DMS53 (cell line): Measurements from ENCODE around the gene PHLDA2.
A peak's percentile ranks its signal among the peaks of the same experiment; 100 is the strongest.

Experiments
- DNase-seq: peaks from one replicate; lab custom pipeline; 2025; lab: John Stamatoyannopoulos, UW

Gene PHLDA2

DNA sequence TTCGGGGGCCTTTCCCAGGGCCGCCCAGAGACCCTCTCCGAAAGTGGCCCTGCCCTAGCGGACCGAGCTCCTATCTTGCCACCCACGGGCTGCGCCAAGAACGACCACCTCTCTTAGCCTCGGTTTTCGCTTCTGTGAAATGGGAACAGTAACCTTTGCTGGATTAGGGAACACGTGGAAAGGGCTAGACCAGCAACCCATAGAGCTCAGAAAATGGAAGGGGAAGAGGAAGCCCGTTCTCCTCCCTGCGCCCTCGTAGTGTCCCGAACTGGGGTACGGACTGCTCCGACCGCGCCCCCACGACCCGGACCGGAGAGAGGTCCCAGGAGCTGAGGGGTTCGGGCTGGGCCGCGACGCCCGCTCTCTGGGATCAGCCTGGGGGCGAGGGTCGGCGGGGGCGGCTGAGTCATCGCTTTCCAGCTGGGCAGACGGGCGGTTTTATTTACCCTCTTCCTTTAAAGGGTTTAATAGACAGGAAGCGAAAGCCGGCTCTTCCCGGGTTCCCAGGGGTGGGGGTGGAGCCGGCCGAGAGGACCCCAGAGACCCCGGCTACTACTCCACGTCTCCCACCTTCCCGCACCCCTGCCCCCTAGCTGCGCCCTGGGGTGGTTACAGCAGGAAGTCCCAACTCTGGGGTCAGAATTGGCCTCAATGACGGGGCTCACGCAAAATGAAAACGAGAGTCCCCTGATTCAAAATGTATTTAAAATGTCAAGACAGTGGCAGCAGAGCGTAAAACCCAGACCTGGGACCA, 907 bp upstream of the PHLDA2 start:
- peak; percentile 91 for DNase-seq

DNA sequence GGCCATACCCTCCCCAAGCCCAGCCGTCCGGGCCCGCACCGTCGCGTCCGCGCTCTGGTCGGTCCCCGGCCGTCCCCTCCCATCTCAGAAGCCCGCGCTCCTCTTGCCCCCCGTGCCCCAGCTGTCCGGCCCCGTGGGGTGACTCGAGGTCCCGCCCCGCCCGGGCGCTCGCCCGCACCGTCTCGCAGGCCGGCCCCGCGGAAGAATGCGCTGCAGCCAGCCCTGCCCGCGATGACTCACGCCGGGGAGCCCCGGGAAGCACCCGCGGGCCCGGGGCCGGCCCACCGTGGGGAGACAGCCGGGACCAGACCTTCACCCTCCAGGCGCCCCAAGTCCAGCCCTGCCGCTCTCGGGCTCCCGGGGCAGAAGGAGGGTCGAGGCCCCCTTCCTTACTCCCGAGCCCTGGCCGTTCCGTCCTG, 320 bp upstream of the PHLDA2 start:
- DNase-seq, result peak; percentile 90

DNA sequence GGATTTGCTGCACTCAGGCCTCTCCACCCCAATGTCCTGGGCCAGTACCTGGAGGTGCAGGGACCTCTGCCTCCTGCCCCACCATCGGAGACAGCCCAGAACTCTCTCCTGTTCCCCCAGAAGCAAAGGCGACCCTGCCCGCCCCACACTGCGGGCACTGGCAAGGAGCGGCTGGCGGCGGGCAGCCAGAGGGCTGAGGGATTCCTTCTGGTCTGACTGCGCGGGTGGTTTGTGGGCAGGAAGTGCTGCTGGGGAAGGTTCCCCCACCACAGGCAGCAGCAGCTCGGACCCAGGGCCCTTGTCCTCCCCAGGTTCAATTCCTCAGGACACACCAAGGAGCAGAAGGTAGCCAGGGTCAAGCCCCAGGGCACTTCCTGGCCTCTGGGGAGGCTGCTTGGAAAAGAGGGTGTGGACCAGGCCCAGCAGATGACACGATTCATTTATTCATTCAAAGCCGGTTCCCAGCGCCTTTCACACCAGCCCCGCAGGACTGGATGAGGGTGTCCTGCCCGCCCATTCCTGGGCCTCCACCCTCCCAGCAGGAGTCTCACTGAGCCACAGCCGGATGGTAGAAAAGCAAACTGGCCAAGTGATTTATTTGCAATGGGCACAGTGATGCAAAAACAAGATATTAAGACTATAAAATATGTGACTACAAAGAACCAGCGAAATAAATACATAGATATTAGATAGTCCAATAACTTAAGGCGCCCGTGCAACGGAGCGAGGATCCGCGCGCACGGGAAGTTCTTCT, 1.2 kb downstream of the PHLDA2 start:
- DNase-seq, result peak; percentile 68

DNA sequence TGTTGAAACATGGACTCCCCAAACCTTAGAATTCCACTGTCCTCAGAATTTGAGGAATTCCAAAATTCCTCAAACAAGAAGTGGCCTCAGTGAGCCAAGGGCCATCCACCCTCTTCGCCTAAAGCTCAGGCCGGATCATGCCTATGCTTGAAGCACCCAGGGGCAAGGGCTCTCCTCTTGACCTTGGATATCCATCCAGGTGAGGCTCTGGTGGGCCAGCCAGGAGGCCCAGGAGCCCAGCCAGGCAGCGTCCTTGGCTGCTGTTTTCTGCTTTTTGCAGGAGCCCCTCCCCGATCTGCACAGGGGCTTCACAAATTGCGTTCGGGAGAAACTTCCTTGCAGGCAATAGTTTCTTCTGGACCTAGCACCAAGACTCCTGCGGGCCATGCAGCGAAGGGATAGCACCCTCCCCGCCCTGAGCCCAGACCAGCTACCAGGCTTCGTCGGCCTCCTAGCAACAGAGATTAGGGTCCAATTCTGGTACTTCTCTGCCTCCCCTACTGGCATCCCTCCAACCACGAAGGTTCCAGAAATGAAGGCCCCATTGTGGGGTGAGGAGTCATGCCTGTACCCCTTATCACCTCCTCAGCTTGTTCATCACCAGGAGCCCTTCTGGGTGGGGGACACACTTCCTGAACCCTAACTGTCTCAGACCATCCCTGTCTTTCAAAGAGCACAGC, 2.0 kb downstream of the PHLDA2 start:
- no peak for DNase-seq

DNA sequence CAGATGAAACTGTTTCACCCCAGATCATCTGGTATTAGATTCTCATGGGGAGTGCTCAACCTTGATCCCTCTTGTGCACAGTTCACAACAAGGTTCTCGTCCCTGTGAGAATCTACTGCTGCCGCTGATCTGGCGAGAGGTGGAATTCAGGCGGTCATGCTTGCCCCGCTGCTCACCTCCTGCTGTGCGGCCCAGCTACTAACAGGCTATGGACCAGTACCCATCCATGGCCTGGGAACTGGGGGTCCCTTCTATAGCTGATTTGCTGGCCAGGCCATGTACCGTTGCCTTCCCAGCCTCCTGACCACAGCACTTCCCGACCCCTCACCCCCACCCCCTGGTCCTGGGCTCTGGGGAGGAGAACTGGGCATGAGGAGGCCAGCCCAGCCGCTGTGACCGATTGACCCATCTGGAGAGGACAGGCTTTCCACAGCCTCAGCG, 2.6 kb downstream of the PHLDA2 start:
- DNase-seq, result peak; percentile 44

DNA sequence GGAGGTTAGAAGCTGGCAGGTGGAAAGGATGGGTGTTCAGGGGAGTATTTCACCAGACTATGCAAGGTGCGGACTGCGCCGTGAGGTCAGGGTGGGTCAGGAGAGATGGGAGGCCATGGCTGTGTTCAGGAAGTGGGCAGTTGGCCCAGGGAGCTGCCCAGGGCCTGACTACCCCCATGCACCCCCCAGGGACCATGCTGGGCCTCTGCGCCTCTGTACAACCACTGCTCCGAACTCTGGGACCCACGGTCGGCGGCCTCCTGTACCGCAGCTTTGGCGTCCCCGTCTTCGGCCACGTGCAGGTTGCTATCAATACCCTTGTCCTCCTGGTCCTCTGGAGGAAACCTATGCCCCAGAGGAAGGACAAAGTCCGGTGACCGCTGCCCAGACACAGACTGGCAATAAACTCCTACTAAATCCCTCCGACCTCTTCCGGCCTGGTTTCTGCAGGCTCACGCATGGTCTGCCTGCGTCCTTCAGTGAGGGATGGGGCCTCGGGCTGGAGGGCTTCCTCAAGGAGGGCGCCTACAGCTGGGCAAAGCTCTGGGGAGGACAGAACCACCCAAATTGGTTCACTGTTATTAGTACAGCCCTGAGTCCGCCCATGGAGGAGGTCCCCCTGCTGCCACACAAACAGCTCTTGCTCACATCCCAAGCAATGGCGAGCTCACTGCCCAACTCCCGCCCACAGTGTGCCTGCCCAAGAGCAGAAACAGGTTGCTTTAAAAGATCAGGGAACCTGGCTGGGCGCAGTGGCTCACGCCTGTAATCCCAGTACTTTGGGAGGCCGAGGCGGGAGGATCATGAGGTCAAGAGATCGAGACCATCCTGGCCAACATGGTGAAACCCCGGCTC, 4.2 kb downstream of the PHLDA2 start:
- DNase-seq, result no peak

DNA sequence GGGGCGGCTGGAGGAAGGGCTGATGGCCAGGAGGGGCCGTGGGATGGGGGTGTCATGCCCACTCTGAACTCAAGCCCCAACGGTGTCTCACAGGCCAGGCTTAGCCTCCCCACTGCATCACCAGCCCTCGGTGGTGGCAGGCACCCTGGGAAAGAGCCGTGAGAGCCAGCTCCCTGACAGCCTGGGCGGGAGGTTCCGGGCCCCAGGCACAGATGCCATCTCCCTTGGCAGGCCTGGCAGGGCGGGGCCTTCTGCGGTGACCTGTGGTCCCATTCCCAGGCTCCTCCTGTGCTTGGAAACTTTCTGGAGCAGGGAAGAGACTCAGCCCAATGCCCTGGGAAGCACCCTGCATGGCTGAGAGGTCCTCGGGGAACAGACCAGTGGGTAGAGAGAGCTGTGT, 4.8 kb downstream of the PHLDA2 start:
- DNase-seq, result no peak

DNA sequence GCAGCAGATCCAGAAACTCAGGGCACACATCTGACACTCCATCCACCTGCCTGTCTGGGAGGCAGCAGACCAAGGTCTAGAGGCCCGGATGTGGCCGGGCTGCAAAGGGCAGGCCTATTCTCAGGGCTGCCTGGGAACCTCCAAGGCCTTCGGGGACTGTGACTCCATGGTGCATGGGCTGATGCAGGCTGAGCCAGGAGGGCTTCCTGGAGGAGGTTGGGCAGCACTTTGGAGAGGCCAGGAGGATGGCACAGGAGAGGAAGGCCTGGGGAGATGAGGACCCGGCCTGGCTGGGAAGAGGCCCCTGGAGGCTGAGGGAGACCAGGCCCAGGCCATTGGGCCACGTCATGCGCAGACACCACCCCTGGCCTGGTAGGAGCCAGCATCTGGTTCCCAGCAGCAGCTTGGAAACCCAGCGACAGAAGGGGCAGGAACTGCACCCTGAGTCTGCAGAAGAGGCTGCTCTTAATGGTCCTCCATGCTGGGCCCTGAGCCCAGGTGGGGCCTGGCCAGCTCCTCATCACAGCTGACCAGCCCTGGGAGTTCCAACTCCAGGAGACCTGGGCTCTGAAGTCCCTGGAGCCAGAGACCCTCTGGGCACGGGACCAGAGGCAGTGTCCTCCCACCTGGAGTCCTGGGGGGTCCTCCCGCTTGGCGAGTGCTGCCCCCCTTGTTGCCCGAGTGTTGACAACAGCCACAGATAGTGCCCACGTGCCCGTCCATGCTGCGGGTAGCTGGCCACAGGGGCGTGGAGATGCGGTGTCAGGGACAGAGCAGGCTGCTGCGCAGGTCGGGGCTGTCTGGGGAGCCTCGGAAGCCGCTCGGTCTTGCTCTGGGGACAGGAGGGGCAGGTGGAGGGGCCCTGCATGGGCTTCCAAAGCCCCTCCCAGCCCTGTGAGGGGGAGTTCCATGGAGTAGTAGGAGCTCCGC, 5.5 kb downstream of the PHLDA2 start:
- DNase-seq, result peak; percentile 70

DNA sequence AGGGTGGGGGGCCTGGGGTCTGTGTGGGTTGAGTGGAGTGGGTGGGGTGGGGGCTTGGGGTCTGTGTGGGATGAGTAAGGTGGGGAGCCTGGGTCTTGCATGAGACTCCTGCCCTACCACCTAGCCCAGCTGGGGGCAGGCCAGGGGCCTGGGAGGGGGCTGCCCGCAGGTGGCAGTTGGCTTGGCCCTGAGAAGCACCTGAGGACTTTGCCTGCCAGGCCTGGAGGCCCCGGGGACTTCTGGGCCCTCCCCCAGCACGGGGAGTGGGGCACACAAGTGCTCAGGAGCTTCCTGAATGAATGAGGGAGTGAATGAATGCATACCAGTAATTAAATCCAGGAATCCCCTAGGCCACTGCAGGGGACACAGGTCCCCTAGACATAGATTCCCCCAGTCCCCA, 6.6 kb downstream of the PHLDA2 start:
- DNase-seq, result peak; percentile 47

DNA sequence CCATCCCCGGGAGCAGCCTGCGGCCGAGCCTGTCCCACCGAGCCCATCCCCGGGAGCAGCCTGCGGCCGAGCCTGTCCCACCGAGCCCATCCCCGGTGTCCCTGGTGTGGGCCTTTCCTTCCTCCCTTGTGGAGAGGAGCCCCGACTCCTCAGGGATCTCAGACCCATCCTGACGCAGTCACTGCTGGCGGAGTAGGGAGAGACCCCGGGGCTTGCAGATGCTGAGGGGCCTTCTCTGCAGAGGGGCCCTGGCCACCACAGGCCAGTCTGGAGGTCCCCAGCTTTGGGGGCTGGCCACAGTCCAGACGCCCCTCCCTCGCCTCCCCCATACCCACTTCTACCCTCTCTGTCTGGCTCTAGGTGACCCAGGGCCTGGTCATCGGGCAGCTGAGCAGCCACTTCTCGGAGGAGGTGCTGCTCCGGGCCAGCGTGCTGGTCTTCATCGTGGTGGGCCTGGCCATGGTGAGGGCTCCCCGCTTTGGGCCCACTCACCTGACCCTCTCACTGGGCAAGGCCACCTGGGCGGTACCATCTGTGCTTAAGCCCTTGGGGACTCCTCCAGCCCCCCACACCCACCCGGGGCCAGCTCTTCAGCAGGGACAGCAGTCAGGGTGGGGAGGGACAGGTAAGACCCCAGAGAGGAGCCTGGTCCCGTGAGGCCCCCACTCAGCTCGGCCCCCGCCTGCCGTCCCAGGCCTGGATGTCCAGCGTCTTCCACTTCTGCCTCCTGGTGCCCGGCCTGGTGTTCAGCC, 7.3 kb downstream of the PHLDA2 start:
- DNase-seq, result no peak

DNA sequence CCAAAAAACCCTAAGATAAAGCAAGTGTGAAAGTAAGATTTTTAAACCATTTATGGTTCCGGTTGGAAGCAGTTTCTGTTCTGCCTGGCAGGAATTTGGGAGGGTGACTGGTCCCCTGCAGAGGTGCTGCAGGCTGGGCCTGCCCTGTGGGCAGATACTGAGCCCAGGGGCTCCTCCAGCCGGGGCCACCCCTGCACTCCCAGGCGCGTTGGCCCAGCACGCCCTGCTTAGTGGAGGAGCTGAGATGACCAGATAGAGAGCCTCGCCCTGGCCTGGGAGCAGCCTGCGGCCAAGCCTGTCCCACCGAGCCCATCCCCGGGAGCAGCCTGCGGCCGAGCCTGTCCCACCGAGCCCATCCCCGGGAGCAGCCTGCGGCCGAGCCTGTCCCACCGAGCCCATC, 8.0 kb downstream of the PHLDA2 start:
- no peak for DNase-seq

DNA sequence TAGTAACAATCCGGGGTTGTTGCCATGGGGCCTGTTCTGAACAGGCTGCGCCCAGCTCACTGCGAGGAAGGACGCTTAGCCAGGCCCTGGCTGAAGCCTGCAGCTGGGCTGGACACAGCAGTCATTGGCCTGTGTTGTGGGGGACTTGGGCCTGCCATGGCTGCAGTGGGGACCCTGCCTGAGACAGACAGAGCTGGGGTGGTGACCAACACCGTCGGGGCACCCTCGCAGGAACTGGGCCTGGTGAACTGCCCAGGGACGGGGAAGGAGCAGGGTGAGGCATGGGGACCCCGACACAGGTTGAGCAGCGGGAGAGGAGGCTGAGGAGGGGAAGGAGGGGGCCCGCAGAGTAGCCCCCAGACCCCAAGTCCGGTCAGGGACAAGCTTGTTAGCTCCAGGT, 8.9 kb downstream of the PHLDA2 start:
- no peak for DNase-seq

DNA sequence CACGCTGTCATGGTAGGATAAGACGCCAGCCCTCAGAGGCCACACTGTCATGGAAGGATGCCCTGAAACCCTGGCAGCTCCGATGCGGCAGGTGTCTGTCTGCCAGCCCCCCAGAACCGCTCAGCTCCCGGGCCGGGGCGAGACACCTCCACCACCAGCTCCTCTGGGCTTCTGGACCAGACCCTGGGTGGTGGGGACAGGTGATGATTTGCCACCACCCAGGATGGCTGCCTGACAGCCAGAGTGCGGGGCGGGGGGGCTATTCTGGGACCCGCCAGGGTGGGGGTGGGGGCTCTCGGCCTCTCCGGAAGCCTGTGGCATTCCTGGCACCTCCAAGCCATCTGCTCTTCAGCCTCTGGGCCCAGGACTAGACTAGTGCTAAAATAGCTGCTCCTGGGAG, 9.4 kb downstream of the PHLDA2 start:
- DNase-seq, result no peak

DNA sequence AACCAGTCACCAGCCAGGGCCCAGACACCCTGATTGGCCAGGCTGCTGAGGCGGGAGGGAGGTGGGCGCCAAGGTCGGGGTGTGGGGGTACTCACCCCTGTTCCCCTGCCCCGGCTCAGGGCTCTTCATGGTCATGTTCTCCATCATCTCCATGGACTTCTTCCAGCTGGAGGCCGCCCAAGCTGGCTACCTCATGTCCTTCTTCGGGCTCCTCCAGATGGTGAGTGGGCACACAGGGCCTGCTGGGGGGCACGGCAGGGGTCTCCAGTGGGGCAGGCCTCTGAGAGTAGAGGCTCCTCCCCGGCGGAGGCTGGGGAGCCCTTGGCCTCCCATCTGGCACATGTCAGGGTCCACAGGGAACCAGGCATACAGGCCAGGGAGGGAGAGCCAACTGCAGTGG, 10.0 kb downstream of the PHLDA2 start:
- no peak for DNase-seq

DNA sequence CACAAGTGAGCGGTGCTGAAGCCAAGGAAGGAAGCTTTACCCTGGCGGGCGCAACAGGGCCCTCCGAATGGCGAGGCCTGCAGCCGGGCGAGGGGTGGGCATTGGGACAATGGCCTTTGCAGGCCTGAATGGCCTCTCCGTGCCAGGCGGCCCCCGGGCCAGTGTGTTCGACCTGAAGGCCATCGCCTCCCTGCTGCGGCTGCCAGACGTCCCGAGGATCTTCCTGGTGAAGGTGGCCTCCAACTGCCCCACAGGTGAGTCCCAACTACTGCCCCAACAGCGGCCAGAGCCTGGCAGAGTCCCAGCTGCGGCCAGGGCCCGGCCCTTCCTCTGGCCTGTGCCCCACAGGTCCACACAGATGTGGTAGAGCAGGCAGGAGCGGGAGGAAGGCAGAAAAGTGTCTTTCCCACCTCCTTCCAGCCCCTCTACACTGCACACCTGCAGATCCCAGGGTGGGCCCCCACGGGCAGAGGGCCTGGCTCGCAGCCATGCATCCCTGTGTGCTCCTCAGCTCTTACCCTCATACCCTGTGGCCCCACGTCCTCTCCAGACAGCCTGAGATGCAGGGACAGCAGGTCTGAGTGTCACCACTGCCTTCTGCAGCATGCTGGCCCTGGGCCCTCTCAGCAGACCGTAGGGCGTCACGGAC, 11.3 kb downstream of the PHLDA2 start:
- DNase-seq, result no peak

DNA sequence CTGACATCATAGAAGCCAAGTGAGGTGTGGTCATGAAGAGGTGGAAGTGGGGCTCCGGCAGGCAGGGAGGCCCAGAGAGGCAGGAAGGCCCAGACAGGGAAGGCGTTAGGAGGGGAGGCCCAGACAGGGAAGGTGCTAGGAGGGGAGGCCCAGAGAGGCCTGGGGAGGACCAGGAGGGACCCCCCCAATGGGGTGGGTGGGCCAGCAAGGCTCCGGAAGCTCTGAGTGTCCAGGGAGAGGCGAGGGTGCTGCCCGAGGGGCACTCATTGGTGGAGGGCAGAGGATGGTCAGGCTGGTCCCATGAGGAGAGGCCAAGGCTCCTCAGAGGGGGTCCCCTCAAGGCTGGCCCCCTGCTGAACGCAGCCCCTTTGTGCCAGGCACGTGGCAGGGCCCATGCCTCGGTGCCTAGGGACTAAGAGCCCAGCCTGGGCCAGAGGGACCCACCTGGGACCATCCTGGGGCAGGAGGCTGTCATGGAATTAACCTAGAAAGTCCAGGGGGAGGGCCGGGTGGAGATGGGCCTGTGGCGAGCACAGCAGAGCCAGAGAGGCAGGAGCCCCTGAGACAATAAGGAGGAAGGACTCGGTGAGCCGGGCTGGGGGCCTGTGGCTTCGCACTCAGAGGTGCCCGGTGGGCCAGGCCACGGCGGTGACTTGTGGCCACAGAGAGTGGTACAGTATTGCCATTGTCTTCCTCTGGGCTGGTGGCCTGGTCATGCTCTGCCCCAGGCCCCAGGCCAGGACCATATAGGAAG, 12.2 kb downstream of the PHLDA2 start:
- no peak for DNase-seq

DNA sequence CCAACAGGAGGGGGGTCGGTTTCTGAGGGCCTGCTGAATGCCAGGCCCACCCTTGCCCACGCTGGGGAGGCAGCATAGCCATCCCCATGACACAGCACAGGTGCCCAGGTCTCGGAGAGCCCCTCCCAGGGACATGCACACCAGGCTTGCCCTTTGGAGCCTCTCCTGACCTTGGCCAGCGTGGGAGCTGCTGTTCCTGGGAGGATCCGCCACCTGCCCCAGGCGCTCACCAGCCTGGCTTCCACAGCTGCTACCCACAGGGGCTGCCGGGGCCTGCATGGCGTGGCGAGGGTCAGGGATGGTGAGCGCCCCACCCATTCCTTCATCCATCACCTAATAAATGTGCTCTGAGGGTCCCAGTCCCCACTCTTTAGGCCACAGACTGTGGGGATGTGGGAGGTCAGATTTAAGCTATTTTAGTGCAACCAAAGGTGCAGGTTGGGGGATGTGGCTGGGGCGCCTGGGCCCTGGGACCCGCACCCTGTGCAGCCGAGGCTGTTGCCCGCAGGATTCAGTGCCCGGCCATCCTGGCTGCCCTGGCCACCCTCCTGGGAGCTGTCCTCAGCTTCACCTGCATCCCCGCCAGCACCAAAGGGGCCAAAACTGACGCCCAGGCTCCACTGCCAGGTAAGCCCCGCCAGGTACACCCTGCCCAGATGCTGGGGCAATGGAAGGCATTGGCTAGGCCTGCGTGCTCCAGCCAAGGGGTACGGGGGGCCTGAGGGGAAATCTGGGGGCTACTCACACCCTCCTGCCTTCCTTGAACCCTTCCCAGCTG, 12.9 kb downstream of the PHLDA2 start:
- DNase-seq, result no peak

DNA sequence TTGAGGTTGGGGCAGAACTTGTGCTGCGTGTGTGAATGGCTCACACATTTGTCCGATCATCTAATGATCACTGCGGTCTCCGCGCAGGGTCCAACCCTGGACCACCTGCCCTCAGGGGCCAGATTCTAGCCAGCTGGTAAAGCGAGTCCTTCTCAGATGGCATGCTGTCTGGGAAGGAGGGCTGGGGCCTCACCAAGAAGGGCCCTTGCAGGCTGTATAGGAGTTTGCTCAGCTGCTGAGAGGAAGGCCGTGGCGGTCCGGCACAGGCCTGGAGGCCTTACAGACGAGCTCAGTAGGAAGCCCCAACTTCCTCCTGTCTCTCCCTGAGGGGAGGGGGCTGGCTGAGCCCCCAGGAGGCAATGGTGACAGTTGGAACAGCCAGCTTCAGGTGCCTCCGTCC, 13.7 kb downstream of the PHLDA2 start:
- no peak for DNase-seq
